GM15510 (cell line): Measurements from ENCODE around the gene MAST4.
A peak's percentile ranks its signal among the peaks of the same experiment; 100 is the strongest.

Experiments
- POLR2A ChIP-seq: IDR thresholded peaks from 3 replicates; pipeline ENCODE4 v1.6.1; 2011; ENCODE audit warnings: borderline replicate concordance; ENCODE audit not compliant: insufficient read length; ENCODE audit errors: extremely low read depth

The MAST4 gene

GRCh38 chr5:67168069-67168468 is 571.9 kb downstream of the MAST4 start:
- no peak for TF ChIP-seq POLR2A

- TF ChIP-seq POLR2A, result no peak
Measured at GRCh38 chr5:67170767-67171166, 574.6 kb downstream of the MAST4 start.

GRCh38 chr5:67173959-67174358 is 577.8 kb downstream of the MAST4 start:
- TF ChIP-seq POLR2A, result no peak

GRCh38 chr5:67176936-67177335 is 580.7 kb downstream of the MAST4 start:
- TF ChIP-seq POLR2A, result no peak

DNA sequence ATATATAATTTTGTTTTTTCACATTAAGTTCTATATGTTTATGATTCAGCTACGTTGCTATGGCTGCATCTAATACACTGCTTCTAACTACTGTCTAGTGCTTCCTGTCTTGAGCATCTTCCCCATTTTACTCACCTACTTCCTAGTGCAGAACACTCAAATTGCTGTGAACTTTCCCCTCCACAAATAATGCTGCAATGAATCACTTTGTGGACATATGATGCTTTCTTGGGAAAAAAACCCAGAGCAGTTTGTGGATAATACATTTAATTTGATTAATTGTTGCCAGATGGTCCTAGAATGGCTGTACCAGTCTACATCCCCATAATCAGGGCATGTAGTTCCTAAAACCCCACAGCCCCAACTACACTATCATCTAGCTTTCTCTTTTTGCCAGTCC is 581.9 kb downstream of the MAST4 start:
- TF ChIP-seq POLR2A, result no peak

DNA sequence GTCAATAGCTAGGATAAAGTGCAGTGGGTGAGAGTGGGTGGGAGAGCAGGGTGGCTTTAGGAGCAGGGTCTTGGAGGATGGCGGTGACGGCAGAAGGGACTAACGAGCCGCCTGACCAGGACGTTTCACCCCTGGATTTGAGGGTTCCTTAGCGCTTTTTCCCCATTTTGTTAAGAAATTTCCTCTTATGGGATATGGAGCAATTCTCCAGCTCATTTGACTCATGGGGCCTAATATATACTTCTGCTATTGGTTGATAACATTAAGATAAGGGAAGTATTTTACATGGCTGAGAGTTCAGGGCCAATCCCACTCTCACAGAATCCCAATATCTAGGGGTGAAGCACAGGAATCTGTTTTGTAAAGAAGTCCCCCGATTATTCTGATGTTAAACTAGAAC is 582.8 kb downstream of the MAST4 start:
- no peak for TF ChIP-seq POLR2A

DNA sequence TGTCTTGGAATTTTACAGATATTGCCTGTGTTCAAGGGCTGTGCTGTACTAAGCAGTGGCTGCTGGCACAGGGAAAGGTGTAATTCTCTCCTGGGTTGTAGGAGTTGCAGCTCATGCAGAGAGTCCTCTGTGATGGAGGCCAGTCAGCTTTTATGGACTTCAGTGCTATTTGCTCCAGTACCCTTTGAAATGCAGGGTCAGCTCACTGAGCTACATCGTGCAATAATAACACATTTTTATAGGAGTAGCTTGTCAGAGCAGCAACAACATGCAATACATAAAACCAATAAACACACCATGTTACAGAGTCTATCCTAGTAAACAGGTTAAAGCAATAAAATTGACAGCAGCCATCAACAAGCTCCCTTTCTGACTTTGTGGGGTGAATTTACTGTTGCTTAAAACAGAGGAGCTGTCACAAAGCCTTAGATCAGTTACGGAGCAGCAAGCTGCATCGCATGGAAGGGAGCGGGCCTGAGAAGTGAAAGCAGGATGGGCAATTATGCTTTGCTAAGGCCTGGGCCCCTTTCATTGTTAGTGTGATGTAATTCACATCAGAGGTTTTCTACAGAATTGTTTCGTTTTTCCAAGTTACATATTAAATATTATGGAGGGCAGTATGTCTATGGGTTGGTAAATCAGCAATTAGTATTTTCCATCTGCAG is 583.6 kb downstream of the MAST4 start:
- TF ChIP-seq POLR2A, result no peak

- no peak for TF ChIP-seq POLR2A
Measured at GRCh38 chr5:67181648-67182221, 585.5 kb downstream of the MAST4 start.

- no peak for TF ChIP-seq POLR2A
Measured at GRCh38 chr5:67182301-67182790, 586.2 kb downstream of the MAST4 start.

DNA sequence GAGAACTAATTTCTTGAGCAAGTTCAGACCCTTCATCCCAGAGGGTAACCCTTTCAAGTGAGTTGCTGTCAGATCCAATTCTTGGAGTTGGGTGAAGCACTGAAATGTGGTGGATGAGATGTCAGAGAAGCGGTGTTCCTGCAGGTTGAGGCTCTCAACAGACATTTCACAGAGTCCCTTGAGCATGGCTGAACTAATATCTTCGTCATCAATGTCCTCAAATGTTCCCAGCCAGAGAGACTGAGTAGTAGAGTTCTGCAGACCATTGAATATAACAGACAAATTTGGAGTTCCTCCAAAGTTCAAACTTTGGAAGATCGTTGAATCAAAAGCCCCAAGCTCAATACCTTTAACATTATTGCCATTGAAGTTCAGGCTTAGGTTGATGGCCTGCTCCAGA is 587.7 kb downstream of the MAST4 start:
- TF ChIP-seq POLR2A, result no peak

- TF ChIP-seq POLR2A, result no peak
Measured at GRCh38 chr5:67187006-67187715, 591.0 kb downstream of the MAST4 start.

GRCh38 chr5:67188274-67189078 is 592.3 kb downstream of the MAST4 start:
- no peak for TF ChIP-seq POLR2A

GRCh38 chr5:67189079-67189354 is 592.8 kb downstream of the MAST4 start:
- no peak for TF ChIP-seq POLR2A

DNA sequence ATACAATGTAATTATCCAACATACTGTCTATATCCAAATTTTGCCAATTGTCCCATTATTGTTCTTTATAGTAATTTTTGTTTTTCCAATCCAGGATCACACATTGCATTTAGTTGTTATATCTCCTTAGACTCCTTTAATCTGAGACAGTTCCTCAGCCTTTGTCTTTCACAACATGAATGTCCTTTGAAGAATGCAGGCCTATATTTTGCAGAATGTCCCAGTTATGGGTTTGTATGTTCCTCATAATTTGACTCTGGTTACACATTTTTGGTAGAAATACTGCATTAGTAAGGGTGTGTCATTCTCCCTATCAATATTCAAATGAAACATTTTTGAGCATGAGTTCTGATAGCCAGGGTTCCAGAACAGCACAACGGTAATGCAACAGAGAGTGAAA is 593.7 kb downstream of the MAST4 start:
- TF ChIP-seq POLR2A, result no peak

GRCh38 chr5:67190410-67190809 is 594.2 kb downstream of the MAST4 start:
- no peak for TF ChIP-seq POLR2A

DNA sequence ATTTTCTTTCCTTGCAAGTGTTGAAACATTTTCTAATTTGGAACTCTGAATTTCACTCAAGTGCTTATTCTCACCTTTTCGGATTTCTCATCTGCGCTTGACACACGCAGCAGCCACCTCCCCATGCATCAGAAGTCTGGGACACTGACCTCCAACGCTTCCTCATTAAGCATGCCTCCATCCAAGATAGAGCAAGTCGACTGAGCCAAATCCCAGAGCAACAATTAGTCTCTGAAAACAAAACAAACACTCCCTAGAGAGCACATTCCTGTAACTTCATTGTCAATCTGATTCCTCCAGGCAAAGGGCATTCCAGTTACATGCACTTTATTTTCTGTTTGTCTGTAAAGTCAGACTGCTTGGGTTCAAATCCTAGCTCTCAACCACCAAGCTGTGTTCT is 594.7 kb downstream of the MAST4 start:
- no peak for TF ChIP-seq POLR2A

DNA sequence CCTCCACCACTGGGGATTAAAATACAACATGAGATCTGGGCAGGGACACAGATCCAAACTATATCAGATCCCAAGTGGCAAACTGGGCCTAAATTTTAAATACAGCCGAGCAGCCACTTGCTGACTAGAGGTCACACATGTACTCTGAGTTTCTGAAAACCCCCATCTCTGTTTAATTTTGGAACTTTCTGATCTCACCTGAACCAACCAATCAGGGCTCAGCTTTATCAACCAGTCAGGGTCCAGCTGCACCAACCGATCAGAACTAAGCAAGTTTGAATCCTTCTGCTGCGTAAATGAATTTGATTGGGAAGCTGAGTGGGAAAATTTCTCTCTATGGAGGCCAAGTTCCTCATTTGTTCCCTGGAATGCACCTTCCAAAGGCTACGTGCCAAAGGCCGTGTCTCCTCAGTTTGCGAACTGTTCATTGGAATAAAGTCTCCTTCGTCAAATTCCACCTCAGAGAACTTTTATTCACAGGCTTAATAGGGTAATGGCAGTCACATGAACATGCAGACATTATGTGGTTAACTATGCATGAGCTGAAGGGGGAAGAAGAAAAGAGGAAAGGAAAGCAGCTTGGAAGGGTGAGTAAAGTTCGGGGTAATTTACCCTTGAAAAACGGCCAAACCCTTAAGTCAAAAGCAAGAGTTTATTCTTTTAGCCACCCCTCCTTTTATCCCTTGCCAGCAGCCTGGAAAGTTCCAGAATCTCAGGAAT is 596.7 kb downstream of the MAST4 start:
- peak; percentile 11 for TF ChIP-seq POLR2A
